Activated T-helper 1 cell treated with anti-CD3 and anti-CD28 coated beads, Interleukin-12 subunit alpha, Interleukin-12 subunit beta, Interleukin-2, Interleukin-4 antibody, amounts not matched to agents 30 ng/mL and 10 ng/mL and 1 ng/mL, durations not matched to agents 14 hours and 24 hours and 36 hours (primary cell): Measurements from ENCODE around the gene LRRFIP1. TPM values are rescaled to one million over a fixed set of nuclear protein-coding genes. Genes with fewer than 3 reads are reported as not detected.

Experiments used
- DNase-seq: peaks from one replicate; pipeline ENCODE4 v3.0.0; 2021; ENCODE audit warnings: low spot score
- H3K27ac Mint-ChIP-seq: one replicate; pipeline ENCODE4 v1.8.0; 2021; ENCODE audit warnings: mild to moderate bottlenecking, mixed read lengths
- H3K27me3 Mint-ChIP-seq: one replicate; pipeline ENCODE4 v1.8.0; 2022; ENCODE audit warnings: mild to moderate bottlenecking, moderate library complexity, mixed read lengths; ENCODE audit not compliant: insufficient read depth
- H3K36me3 Mint-ChIP-seq: one replicate; pipeline ENCODE4 v1.8.0; 2021; ENCODE audit warnings: low read depth, mixed read lengths
- H3K4me1 Mint-ChIP-seq: one replicate; pipeline ENCODE4 v1.8.0; 2021; ENCODE audit warnings: low read depth, mixed read lengths
- H3K4me3 Mint-ChIP-seq: one replicate; pipeline ENCODE4 v1.8.0; 2021; ENCODE audit warnings: mild to moderate bottlenecking, moderate library complexity, mixed read lengths
- H3K9me3 Mint-ChIP-seq: one replicate; pipeline ENCODE4 v1.8.0; 2021; ENCODE audit warnings: mixed read lengths
- intact Hi-C: fragments of 100-400 bp; cut with micrococcal nuclease; formaldehyde crosslinking; loops from one replicate; pipeline ENCODE4 v1.15.1; 2024
- total RNA-seq: library from RNA; stranded (reverse); gene quantifications from 2 replicates; pipeline ENCODE4 v1.2.3, GENCODE V29; 2022

LRRFIP1 gene
- total RNA-seq, 1 donor from 2014 or later, result 212 TPM

DNA sequence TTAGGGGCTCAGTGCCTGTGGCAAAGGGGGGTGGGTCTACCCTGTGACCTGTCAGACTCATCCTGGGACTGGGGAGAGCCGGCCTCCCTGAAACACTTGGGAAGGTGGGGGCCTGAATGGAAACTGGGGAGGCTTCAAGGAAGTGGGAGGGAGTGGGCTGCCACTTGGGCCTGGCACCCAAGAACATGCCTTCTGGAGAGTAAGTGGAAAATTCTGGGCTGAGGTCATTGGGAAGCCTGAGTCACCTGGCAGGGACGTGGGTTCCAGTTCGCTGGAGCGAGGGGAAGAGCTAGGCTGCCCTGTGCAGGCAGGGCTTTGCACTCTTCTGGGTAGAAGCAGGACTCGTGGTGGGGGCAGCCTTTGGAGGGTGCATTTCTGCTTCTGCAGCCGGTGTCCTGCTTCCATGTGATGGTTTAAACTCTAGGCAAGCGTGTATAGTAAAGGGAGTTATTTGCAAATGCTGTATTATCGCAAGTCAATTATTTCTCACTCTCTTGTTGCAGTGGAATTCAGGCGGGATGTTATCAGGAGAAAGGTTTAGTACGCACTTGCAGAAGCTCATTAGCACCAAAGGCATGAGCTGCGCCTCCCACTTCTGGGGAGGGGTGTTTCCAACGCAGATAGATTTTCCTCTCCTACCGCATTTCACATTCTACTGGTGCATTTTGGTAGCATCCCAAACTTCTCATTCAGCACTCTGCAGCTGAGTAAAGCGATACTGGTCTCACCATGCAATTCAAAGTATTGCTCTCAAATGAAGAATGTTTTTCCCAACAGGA lies 3.8 kb downstream of the LRRFIP1 start:
- Mint-ChIP-seq H3K27me3 (peaks cover 36% of the 10 kb centered on the region), H3K9me3 (peaks cover 6% of the 10 kb centered on the region), H3K36me3 (no peaks in the 10 kb centered on the region), H3K4me1 (peaks cover 7% of the 10 kb centered on the region), H3K27ac (no peak overlapping the region), H3K4me3 (no peak overlapping the region)
- intact Hi-C loops, result no loop called here
- DNase-seq, result no peak

GRCh38 chr2:237631801-237632585 lies 4.6 kb downstream of the LRRFIP1 start:
- Mint-ChIP-seq H3K27me3 (peaks cover 31% of the 10 kb centered on the region), H3K36me3 (no peaks in the 10 kb centered on the region), H3K27ac (no peak overlapping the region), H3K4me3 (no peak overlapping the region), H3K9me3 (peaks cover 6% of the 10 kb centered on the region), H3K4me1 (peaks cover 14% of the 10 kb centered on the region)
- no peak for DNase-seq
- intact Hi-C loops, result no loop called here

DNA sequence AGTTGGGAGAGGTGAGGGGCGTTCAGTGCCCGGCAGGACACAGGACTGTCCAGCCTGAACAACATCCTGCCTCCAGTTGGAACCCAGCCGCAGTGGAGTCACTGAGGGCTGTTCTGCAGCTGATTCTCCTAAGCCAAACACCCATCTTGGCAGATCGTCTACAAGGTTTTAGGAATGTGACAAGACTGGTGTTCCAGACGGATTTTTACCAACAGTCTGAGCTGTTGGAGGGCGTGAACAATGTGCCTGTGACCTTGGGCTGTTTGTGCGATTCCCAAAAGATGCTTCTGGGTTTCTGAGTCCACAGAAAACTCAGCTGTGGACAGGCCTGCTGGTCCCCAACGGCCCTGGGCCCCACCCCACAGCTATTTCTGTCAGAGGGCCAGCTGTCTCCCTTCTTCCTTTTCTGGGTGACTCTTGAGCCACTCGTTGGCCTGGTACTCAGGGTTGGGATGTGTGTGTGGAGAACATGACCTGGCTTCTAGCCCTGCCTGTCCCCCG lies 5.7 kb downstream of the LRRFIP1 start:
- no peak overlapping the region for H3K4me3 Mint-ChIP-seq
- H3K27ac Mint-ChIP-seq, result no peak overlapping the region
- peaks cover 27% of the 10 kb centered on the region for H3K27me3 Mint-ChIP-seq

DNA sequence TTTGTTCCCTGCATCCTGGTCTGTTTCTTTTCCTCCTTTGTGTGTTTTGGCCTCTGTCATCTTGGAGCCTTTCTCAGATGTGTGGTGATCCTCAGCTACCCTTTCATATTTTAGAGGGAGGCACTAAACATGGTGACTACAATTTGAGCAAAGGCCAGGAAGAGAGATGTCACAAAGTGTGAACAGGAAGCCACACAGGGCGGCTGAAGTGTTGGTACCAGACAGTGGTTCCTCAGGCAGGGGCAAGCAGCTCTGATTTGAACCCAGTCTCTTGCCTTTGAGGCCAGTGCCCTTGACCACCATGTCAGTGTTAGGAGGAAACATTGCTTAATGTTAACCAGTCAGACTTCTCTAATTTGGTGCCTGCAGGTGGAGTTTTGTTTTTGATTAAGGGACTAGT lies 9.2 kb downstream of the LRRFIP1 start:
- no peaks in the 10 kb centered on the region for H3K36me3 Mint-ChIP-seq
- no peak for DNase-seq
- peaks cover 7% of the 10 kb centered on the region for H3K27me3 Mint-ChIP-seq
- no peak overlapping the region for H3K27ac Mint-ChIP-seq
- H3K9me3 Mint-ChIP-seq, result peaks cover 6% of the 10 kb centered on the region
- intact Hi-C loops, result no loop called here
- H3K4me1 Mint-ChIP-seq, result peaks cover 7% of the 10 kb centered on the region
- H3K4me3 Mint-ChIP-seq, result no peak overlapping the region

More for the DNA sequence above, 5.7 kb downstream of the LRRFIP1 start:
- intact Hi-C loops, result no loop called here
- Mint-ChIP-seq H3K9me3 (peaks cover 6% of the 10 kb centered on the region), H3K36me3 (no peaks in the 10 kb centered on the region), H3K4me1 (peaks cover 14% of the 10 kb centered on the region)
- no peak for DNase-seq

GRCh38 chr2:237637429-237638135 lies 10.2 kb downstream of the LRRFIP1 start:
- intact Hi-C loops, result no loop called here
- no peak overlapping the region for H3K4me3 Mint-ChIP-seq
- H3K9me3 Mint-ChIP-seq, result peaks cover 6% of the 10 kb centered on the region
- peaks cover 7% of the 10 kb centered on the region for H3K4me1 Mint-ChIP-seq
- DNase-seq, result no peak
- peaks cover 7% of the 10 kb centered on the region for H3K27me3 Mint-ChIP-seq
- H3K36me3 Mint-ChIP-seq, result no peaks in the 10 kb centered on the region
- no peak overlapping the region for H3K27ac Mint-ChIP-seq

DNA sequence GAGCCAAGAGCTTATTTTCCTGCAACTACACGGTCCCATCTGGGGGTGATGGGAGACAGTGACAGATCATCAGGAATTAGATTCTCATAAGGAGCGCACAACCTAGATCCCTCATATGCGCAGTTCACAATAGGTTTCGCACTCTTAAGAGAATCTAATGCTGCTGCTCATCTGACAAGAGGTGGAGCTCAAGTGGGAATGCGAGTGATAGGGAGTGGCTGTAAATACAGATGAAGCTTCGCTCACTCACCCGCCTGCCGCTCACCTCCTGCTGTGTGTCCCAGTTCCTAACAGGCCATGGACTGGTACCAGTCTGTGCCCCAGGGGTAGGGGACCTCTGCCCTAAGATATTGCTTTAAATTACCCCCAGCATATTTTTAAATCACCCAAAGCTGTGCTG lies 10.8 kb downstream of the LRRFIP1 start:
- Mint-ChIP-seq H3K4me1 (peaks cover 7% of the 10 kb centered on the region), H3K9me3 (peaks cover 6% of the 10 kb centered on the region), H3K27ac (no peak overlapping the region), H3K36me3 (no peaks in the 10 kb centered on the region), H3K4me3 (no peak overlapping the region), H3K27me3 (peaks cover 7% of the 10 kb centered on the region)
- DNase-seq, result no peak
- intact Hi-C loops, result no loop called here

DNA sequence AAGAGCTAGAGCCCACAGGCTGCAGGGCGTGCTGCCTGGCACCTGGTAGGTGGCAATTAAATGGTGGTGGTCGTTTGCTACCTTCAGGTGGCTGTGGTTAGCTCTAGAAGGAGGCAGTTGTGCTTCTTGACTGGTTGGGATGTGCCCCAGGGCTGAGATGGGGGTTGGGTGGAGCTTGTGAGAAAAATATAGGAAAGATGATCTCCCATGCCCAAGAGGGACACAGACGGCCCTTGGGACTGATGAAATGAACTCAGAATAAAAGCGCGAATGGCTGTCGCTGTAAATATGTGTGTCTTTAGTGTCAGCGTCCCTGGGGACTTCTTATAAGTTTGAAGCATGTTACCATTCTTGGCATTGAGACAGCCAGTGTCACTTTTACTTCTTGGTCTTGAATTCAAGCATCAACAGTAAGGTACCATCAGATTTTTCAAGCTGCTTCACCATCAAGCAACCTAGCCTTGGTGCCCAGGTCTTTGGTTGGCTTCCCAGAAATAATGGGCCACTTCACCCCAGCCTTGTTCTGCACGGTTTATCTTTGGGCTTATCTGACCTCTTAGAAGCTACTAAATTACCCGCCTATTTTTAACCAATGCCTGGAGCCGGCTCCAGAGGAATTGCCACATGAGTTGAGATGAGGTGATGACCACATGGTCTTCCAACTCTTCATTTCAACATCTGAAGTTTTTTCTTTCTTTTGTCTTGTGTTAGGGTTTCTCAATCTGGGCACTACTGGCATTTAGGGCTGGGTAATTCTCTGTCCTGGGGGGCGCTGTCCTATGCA lies 11.9 kb downstream of the LRRFIP1 start:
- peaks cover 7% of the 10 kb centered on the region for H3K4me1 Mint-ChIP-seq
- DNase-seq, result no peak
- no peak overlapping the region for H3K27ac Mint-ChIP-seq
- H3K4me3 Mint-ChIP-seq, result no peak overlapping the region
- peaks cover 6% of the 10 kb centered on the region for H3K9me3 Mint-ChIP-seq
- H3K36me3 Mint-ChIP-seq, result no peaks in the 10 kb centered on the region
- intact Hi-C loops, result no loop called here
- peaks cover 7% of the 10 kb centered on the region for H3K27me3 Mint-ChIP-seq

GRCh38 chr2:237639836-237640220 lies 12.4 kb downstream of the LRRFIP1 start:
- Mint-ChIP-seq H3K27ac (no peak overlapping the region), H3K9me3 (peaks cover 2% of the 10 kb centered on the region), H3K4me3 (no peak overlapping the region), H3K36me3 (no peaks in the 10 kb centered on the region), H3K27me3 (peaks cover 7% of the 10 kb centered on the region), H3K4me1 (peaks cover 7% of the 10 kb centered on the region)
- intact Hi-C loops, result no loop called here
- DNase-seq, result no peak

DNA sequence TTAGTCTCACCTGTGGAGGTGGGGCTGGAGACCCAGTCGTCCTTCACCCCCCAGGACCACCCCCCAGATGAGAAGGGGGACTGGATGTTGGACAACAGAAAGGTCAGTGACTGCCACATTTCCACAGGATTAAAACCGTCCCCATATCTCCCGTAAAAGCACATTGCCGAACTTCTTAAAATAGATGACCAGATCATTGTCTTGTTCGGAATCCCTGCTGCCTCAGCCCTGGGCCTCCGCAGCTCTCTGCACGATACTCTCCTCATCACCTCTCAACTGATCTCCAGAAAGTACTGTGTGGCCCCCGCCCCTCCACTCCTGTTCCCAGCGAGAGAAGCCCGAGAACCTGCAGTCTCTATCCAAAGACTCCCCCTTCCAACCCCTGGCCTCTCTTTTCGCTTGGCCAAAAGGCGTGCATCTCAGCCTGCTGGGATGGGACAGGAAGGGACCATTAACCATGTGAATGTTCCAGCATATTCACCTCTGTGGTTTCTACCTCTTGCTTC lies 13.2 kb downstream of the LRRFIP1 start:
- no peak overlapping the region for H3K27ac Mint-ChIP-seq
- DNase-seq, result no peak
- H3K4me1 Mint-ChIP-seq, result peaks cover 7% of the 10 kb centered on the region
- no peaks in the 10 kb centered on the region for H3K9me3 Mint-ChIP-seq
- H3K27me3 Mint-ChIP-seq, result peaks cover 3% of the 10 kb centered on the region
- no peaks in the 10 kb centered on the region for H3K36me3 Mint-ChIP-seq
- intact Hi-C loops, result no loop called here
- no peak overlapping the region for H3K4me3 Mint-ChIP-seq

- no peaks in the 10 kb centered on the region for H3K4me1 Mint-ChIP-seq
- H3K27ac Mint-ChIP-seq, result no peak overlapping the region
- H3K4me3 Mint-ChIP-seq, result no peak overlapping the region
- intact Hi-C loops, result no loop called here
- H3K9me3 Mint-ChIP-seq, result no peaks in the 10 kb centered on the region
- H3K27me3 Mint-ChIP-seq, result no peaks in the 10 kb centered on the region
- H3K36me3 Mint-ChIP-seq, result no peaks in the 10 kb centered on the region
- no peak for DNase-seq
These were observed 14.8 kb downstream of the LRRFIP1 start for GRCh38 chr2:237642038-237642734.

DNA sequence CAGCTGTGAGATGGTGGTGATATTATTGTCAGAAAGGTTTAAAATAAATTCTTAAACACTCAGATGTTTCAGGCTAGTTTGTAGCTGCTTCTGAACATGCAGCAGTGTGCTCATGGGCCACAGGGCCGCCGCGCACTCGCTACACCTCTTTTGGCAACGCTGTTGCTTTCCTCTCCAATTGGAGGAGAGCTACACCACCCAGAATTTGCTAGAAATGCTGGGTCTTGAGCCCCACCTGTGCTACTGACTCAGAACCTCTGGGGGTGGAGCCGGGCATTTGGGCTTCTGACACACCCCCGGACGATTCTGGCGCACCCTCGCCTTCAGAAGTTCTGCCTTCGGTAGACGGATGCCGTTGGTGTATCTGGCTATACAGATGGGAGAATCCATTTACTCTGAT lies 15.7 kb downstream of the LRRFIP1 start:
- H3K36me3 Mint-ChIP-seq, result no peaks in the 10 kb centered on the region
- no peaks in the 10 kb centered on the region for H3K27me3 Mint-ChIP-seq

More for the DNA sequence above, 15.7 kb downstream of the LRRFIP1 start:
- Mint-ChIP-seq H3K27ac (no peak overlapping the region), H3K4me3 (no peak overlapping the region), H3K9me3 (no peaks in the 10 kb centered on the region), H3K4me1 (no peaks in the 10 kb centered on the region)
- intact Hi-C loops, result no loop called here
- DNase-seq, result no peak
